GM12864 (cell line): ENCODE measurements around the gene LMO2.

Experiments
- DNase-seq: peaks from one replicate; pipeline ENCODE4 v3.0.0-alpha.2; 2011; ENCODE audit warnings: low read depth
- H3K4me3 ChIP-seq: 2 replicates; pipeline ENCODE4 v1.5.1; 2011; ENCODE audit warnings: mild to moderate bottlenecking, low read depth, low read length, control low read depth
- CTCF ChIP-seq: IDR thresholded peaks from 2 replicates; pipeline ENCODE4 v1.5.1; 2011; ENCODE audit warnings: low read depth, mild to moderate bottlenecking, moderate library complexity, low read length, control low read depth, inconsistent platforms; ENCODE audit errors: missing control alignments

LMO2 gene

DNA sequence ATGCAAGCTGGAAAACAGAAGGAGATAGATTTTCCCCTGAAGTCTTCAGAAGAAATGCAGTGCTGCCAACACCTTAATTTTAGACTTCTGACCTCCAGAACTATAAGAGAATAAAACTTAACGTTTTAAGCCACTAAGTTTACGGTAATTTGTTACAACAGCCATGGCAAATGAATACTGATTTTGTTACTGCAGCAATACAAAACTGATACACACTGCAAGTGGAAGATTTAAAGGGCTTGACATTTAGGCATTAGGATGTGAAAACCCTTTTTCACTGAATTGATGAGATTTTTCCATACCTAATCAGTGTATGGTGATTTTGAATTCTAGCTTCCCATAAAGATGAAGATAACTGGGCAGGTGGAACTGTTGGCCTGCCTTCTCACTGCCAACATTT, 22.1 kb upstream of the LMO2 start:
- no peak overlapping the region for H3K4me3 ChIP-seq
- no peak for DNase-seq
- no peak for TF ChIP-seq CTCF

- no peak overlapping the region for H3K4me3 ChIP-seq
- peak; percentile 79 for DNase-seq
- TF ChIP-seq CTCF = no peak
Observed at GRCh38 chr11:33912405-33913361, 20.8 kb upstream of the LMO2 start.

GRCh38 chr11:33910958-33911339, 19.1 kb upstream of the LMO2 start:
- DNase-seq = no peak
- no peak overlapping the region for H3K4me3 ChIP-seq
- no peak for TF ChIP-seq CTCF

DNA sequence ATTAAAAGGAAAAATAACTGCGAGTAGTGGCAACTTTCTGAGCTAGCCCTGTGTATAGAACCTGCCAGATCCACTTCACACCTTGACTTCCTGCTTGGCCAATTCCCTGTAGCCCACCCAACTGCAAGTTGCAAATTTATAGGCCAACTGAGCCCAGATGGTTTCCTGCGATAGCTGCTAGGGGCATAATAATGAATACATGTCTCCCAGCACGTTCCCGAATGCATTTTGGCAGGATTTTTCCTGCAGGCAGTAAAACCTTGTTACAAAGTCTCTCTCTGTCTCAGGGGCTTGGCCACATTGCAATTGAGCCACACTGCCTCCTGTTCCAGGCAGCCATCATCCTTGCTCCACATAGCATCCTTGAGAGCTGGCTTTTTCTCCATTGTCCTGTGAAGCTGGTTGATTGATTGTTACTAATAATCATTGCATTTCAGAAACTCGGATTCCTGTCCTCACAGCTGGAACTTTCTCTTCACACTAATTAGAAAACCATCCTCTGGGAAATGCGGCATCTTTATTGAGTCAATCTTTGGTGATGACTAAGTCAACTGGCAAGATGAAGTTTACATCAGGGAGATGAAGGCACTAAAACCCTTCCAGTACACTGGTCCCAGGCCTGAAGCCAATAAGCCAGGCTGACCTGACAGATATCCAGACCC, 18.6 kb upstream of the LMO2 start:
- DNase-seq = no peak
- no peak overlapping the region for H3K4me3 ChIP-seq
- TF ChIP-seq CTCF = no peak

DNA sequence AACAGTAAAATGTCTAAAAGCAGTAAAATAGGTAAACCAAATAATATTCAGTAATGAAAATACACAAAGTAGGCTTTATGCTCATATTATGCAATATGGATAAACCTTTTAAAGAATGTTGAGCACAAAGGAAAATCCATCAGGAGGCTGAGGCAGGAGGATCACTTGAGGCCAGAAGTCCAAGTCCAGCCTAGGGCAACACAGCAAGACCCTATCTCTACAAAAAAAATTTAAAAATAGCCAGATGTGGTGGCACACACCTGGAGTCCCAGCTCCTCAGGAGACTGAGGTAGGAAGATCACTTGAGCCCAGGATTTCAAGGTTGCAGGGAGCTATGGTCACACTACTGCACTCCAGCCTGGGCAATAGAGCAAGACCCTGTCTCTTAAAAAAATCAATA, 17.7 kb upstream of the LMO2 start:
- TF ChIP-seq CTCF = no peak
- no peak for DNase-seq
- no peak overlapping the region for H3K4me3 ChIP-seq

- TF ChIP-seq CTCF = no peak
- H3K4me3 ChIP-seq = no peak overlapping the region
- DNase-seq = no peak
Observed at GRCh38 chr11:33909150-33909549, 17.3 kb upstream of the LMO2 start.
